Right lung (tissue), 5 donors: ENCODE results near the gene VPS36. TPM values are rescaled to one million over a fixed set of nuclear protein-coding genes. Genes with fewer than 3 reads are reported as not detected.
"Not testable (repeated sequence)": the region's sequence is repeated elsewhere in the genome, so short reads cannot be mapped to it uniquely, and the experiment has no call there.

Source experiments
- DNase-seq, 2 donors: peaks; one replicate each; pipeline ENCODE4 v3.0.0-alpha.2; 2013
- polyA plus RNA-seq, 5 donors: library from polyadenylated mRNA; unstranded; fragments of 120-200 nt; gene quantifications; one replicate each; pipeline versions ENCODE4 v1.2.1 to v1.2.3, GENCODE V29; 2013; ENCODE audit warnings: inconsistent platforms in 1 of 5, low replicate concordance in 1 of 5; ENCODE audit not compliant: insufficient read length in 5 of 5, insufficient read depth in 1 of 5

The VPS36 gene
- polyA plus RNA-seq, 5 donors: 48.2 to 81.0 (median 70.9) TPM

GRCh38 chr13:52385870-52386269 is 64.6 kb downstream of the VPS36 start:
- DNase-seq: no peak

GRCh38 chr13:52383366-52383765 is 67.1 kb downstream of the VPS36 start:
- no peak for DNase-seq

GRCh38 chr13:52378312-52378711 is 72.1 kb downstream of the VPS36 start:
- no peak for DNase-seq

- no peak for DNase-seq
Measured at GRCh38 chr13:52377898-52378297, 72.5 kb downstream of the VPS36 start.

- DNase-seq: no peak
Measured at GRCh38 chr13:52374873-52375411, 75.5 kb downstream of the VPS36 start.

GRCh38 chr13:52374389-52374788 is 76.0 kb downstream of the VPS36 start:
- no peak for DNase-seq

GRCh38 chr13:52373277-52373676 is 77.2 kb downstream of the VPS36 start:
- DNase-seq: not testable (repeated sequence)

GRCh38 chr13:52371736-52372247 is 78.6 kb downstream of the VPS36 start:
- no peak for DNase-seq

- no peak for DNase-seq
Measured at GRCh38 chr13:52366291-52366690, 84.1 kb downstream of the VPS36 start.

Other genes with a start within 250 kb of the VPS36 start
- 10 to 100 TPM; 40.4 to 52.0 (median 47.2) TPM for gene THSD1, start 44.5 kb downstream of the VPS36 start, polyA plus RNA-seq
- 100 to 1,000 TPM in 1 of 5 donors, 10 to 100 TPM in 4; 44.4 to 133 (median 57.5) TPM for gene CKAP2, start 4.8 kb upstream of the VPS36 start, polyA plus RNA-seq
- gene HNRNPA1L2, start 191.8 kb upstream of the VPS36 start, polyA plus RNA-seq: 10 to 100 TPM; 23.0 to 32.6 (median 26.3) TPM
- 10 to 100 TPM; 46.7 to 62.2 (median 55.6) TPM for gene SUGT1, start 202.2 kb upstream of the VPS36 start, polyA plus RNA-seq